Measurements from ENCODE around the gene ANKS3.

ANKS3 gene

GRCh38 chr16:4752351-4753100, 18.5 kb upstream of the ANKS3 start:
- TF ChIP-seq CTCF (conservative IDR thresholded peaks at IDR 0.05; ENCODE audit: low read depth, low read length), result no peak
- H3K4me1 ChIP-seq (ENCODE audit: low read depth, poor library complexity, severe bottlenecking), result no peaks in the 10 kb centered on the region
- no peak overlapping the region for H3K27ac ChIP-seq
- H3K27me3 ChIP-seq (ENCODE audit: insufficient read depth, low read depth), result no peaks in the 10 kb centered on the region
- H3K4me2 ChIP-seq, result no peak overlapping the region
- no peaks in the 10 kb centered on the region for H3K36me3 ChIP-seq (ENCODE audit: insufficient read depth)
- H3K79me2 ChIP-seq (ENCODE audit: insufficient read depth, low read depth), result no peaks in the 10 kb centered on the region
- no peak overlapping the region for H3K4me3 ChIP-seq (IDR thresholded peaks at IDR 0.05; ENCODE audit: insufficient read depth, low read depth, low read length)
- H3K9ac ChIP-seq, result no peak overlapping the region
- H2AFZ ChIP-seq (ENCODE audit: low read depth), result no peak overlapping the region
- H4K20me1 ChIP-seq (ENCODE audit: insufficient read depth), result no peaks in the 10 kb centered on the region

GRCh38 chr16:4750896-4751295, 16.8 kb upstream of the ANKS3 start:
- no peak for TF ChIP-seq CTCF (conservative IDR thresholded peaks at IDR 0.05; ENCODE audit: low read depth, low read length)
- no peaks in the 10 kb centered on the region for H3K36me3 ChIP-seq (ENCODE audit: insufficient read depth)
- H3K9ac ChIP-seq, result no peak overlapping the region

GRCh38 chr16:4749700-4750257, 15.7 kb upstream of the ANKS3 start:
- Histone ChIP-seq H3K4me2 (no peak overlapping the region), H4K20me1 (ENCODE audit: insufficient read depth) (no peaks in the 10 kb centered on the region), H3K36me3 (ENCODE audit: insufficient read depth) (no peaks in the 10 kb centered on the region), H3K27ac (no peak overlapping the region), H3K4me3 (IDR thresholded peaks at IDR 0.05; ENCODE audit: insufficient read depth, low read depth, low read length) (no peak overlapping the region), H3K27me3 (ENCODE audit: insufficient read depth, low read depth) (no peaks in the 10 kb centered on the region), H3K9ac (no peak overlapping the region), H3K4me1 (ENCODE audit: low read depth, poor library complexity, severe bottlenecking) (no peaks in the 10 kb centered on the region), H2AFZ (ENCODE audit: low read depth) (no peak overlapping the region), H3K79me2 (ENCODE audit: insufficient read depth, low read depth) (no peaks in the 10 kb centered on the region)
- no peak for TF ChIP-seq CTCF (conservative IDR thresholded peaks at IDR 0.05; ENCODE audit: low read depth, low read length)

More at GRCh38 chr16:4750896-4751295, 16.8 kb upstream of the ANKS3 start:
- Histone ChIP-seq H3K79me2 (ENCODE audit: insufficient read depth, low read depth) (no peaks in the 10 kb centered on the region), H3K4me2 (no peak overlapping the region), H2AFZ (ENCODE audit: low read depth) (no peak overlapping the region), H3K4me1 (ENCODE audit: low read depth, poor library complexity, severe bottlenecking) (no peaks in the 10 kb centered on the region), H3K27ac (no peak overlapping the region), H4K20me1 (ENCODE audit: insufficient read depth) (no peaks in the 10 kb centered on the region), H3K4me3 (IDR thresholded peaks at IDR 0.05; ENCODE audit: insufficient read depth, low read depth, low read length) (no peak overlapping the region), H3K27me3 (ENCODE audit: insufficient read depth, low read depth) (no peaks in the 10 kb centered on the region)

GRCh38 chr16:4748682-4749411, 14.8 kb upstream of the ANKS3 start:
- Histone ChIP-seq H3K27me3 (ENCODE audit: insufficient read depth, low read depth) (no peaks in the 10 kb centered on the region), H3K4me1 (ENCODE audit: low read depth, poor library complexity, severe bottlenecking) (no peaks in the 10 kb centered on the region), H3K4me2 (no peak overlapping the region), H3K27ac (no peak overlapping the region), H3K36me3 (ENCODE audit: insufficient read depth) (no peaks in the 10 kb centered on the region), H3K79me2 (ENCODE audit: insufficient read depth, low read depth) (no peaks in the 10 kb centered on the region), H2AFZ (ENCODE audit: low read depth) (no peak overlapping the region), H4K20me1 (ENCODE audit: insufficient read depth) (no peaks in the 10 kb centered on the region), H3K9ac (no peak overlapping the region), H3K4me3 (IDR thresholded peaks at IDR 0.05; ENCODE audit: insufficient read depth, low read depth, low read length) (no peak overlapping the region)
- TF ChIP-seq CTCF (conservative IDR thresholded peaks at IDR 0.05; ENCODE audit: low read depth, low read length), result no peak
